Activated naive CD8-positive, alpha-beta T cell treated with anti-CD3 and anti-CD28 coated beads, Interleukin-2, amount 10 ng/mL, durations not matched to agents 7 days and 5 days (primary cell): ENCODE data around the gene MLYCD. TPM values are rescaled to one million over a fixed set of nuclear protein-coding genes. Genes with fewer than 3 reads are reported as not detected.
"Not testable (repeated sequence)": the region's sequence is repeated elsewhere in the genome, so short reads cannot be mapped to it uniquely, and the experiment has no call there.

Source experiments
- ATAC-seq: fragments of 150-1000 bp; cut with Tn5 transposase; one replicate; pipeline ENCODE4 v1.10.0; 2021; ENCODE audit warnings: low read depth, moderate library complexity
- POLR2A ChIA-PET: fragments of 350-600 bp; sonication (Branson Sonifier 250); formaldehyde crosslinking; loops from one replicate; lab custom pipeline; 2021; ENCODE audit warnings: antibody characterized with exemption; lab: Charles Lee
- DNase-seq: peaks from one replicate; pipeline ENCODE4 v3.0.0; 2021
- H3K27ac Mint-ChIP-seq: one replicate; pipeline ENCODE4 v1.8.0; 2022; ENCODE audit warnings: mild to moderate bottlenecking, mixed read lengths
- H3K27me3 Mint-ChIP-seq: one replicate; pipeline ENCODE4 v1.8.0; 2022; ENCODE audit warnings: mild to moderate bottlenecking, moderate library complexity, mixed read lengths
- H3K36me3 Mint-ChIP-seq: one replicate; pipeline ENCODE4 v1.8.0; 2021; ENCODE audit warnings: mild to moderate bottlenecking, mixed read lengths
- H3K4me1 Mint-ChIP-seq: one replicate; pipeline ENCODE4 v1.8.0; 2021; ENCODE audit warnings: mixed read lengths
- H3K4me3 Mint-ChIP-seq: one replicate; pipeline ENCODE4 v1.8.0; 2022; ENCODE audit warnings: mild to moderate bottlenecking, moderate library complexity, mixed read lengths
- H3K9me3 Mint-ChIP-seq: one replicate; pipeline ENCODE4 v1.8.0; 2021; ENCODE audit warnings: mixed read lengths
- total RNA-seq, 2 experiments: library from RNA; stranded (reverse); gene quantifications; one replicate each; pipeline ENCODE4 v1.2.3, GENCODE V29; 2021

MLYCD gene
- total RNA-seq, 2 experiments from 2014 or later: 6.1 to 7.0 TPM

- Mint-ChIP-seq H3K4me3 (no peak overlapping the region), H3K36me3 (no peaks in the 10 kb centered on the region), H3K27ac (no peak overlapping the region), H3K27me3 (no peaks in the 10 kb centered on the region), H3K4me1 (peaks cover 5% of the 10 kb centered on the region), H3K9me3 (no peaks in the 10 kb centered on the region)
- ATAC-seq (no peak), DNase-seq (no peak)
- POLR2A ChIA-PET: no interaction called here
These were observed 35.7 kb downstream of the MLYCD start for GRCh38 chr16:83934684-83934977.

GRCh38 chr16:83935005-83935857 lies 36.3 kb downstream of the MLYCD start:
- no peaks in the 10 kb centered on the region for H3K36me3 Mint-ChIP-seq
- H3K27ac Mint-ChIP-seq: no peak overlapping the region
- POLR2A ChIA-PET: no interaction called here
- no peaks in the 10 kb centered on the region for H3K9me3 Mint-ChIP-seq
- ATAC-seq (no peak), DNase-seq (no peak)
- H3K27me3 Mint-ChIP-seq: no peaks in the 10 kb centered on the region
- no peak overlapping the region for H3K4me3 Mint-ChIP-seq
- peaks cover 6% of the 10 kb centered on the region for H3K4me1 Mint-ChIP-seq

GRCh38 chr16:83935858-83936255 lies 36.9 kb downstream of the MLYCD start:
- ATAC-seq: no peak
- POLR2A ChIA-PET: no interaction called here
- H3K4me1 Mint-ChIP-seq: peaks cover 6% of the 10 kb centered on the region
- no peak overlapping the region for H3K4me3 Mint-ChIP-seq
- no peaks in the 10 kb centered on the region for H3K36me3 Mint-ChIP-seq
- H3K27ac Mint-ChIP-seq: no peak overlapping the region
- H3K9me3 Mint-ChIP-seq: no peaks in the 10 kb centered on the region
- no peaks in the 10 kb centered on the region for H3K27me3 Mint-ChIP-seq
- no peak for DNase-seq

- H3K27me3 Mint-ChIP-seq: no peaks in the 10 kb centered on the region
These were observed 37.8 kb downstream of the MLYCD start for GRCh38 chr16:83936581-83937165.

GRCh38 chr16:83937267-83937666 lies 38.4 kb downstream of the MLYCD start:
- H3K9me3 Mint-ChIP-seq: no peaks in the 10 kb centered on the region
- no peaks in the 10 kb centered on the region for H3K36me3 Mint-ChIP-seq
- H3K4me3 Mint-ChIP-seq: no peak overlapping the region
- H3K4me1 Mint-ChIP-seq: peaks cover 6% of the 10 kb centered on the region
- ATAC-seq (no peak), DNase-seq (no peak)
- POLR2A ChIA-PET: no interaction called here
- no peaks in the 10 kb centered on the region for H3K27me3 Mint-ChIP-seq
- H3K27ac Mint-ChIP-seq: no peak overlapping the region

More at GRCh38 chr16:83936581-83937165, 37.8 kb downstream of the MLYCD start:
- Mint-ChIP-seq H3K4me3 (no peak overlapping the region), H3K27ac (no peak overlapping the region), H3K9me3 (no peaks in the 10 kb centered on the region), H3K4me1 (peaks cover 6% of the 10 kb centered on the region), H3K36me3 (no peaks in the 10 kb centered on the region)
- POLR2A ChIA-PET: no interaction called here
- DNase-seq (no peak), ATAC-seq (no peak)

GRCh38 chr16:83937922-83938885 lies 39.3 kb downstream of the MLYCD start:
- POLR2A ChIA-PET: no interaction called here
- no peak overlapping the region for H3K4me3 Mint-ChIP-seq
- peaks cover 6% of the 10 kb centered on the region for H3K4me1 Mint-ChIP-seq
- no peaks in the 10 kb centered on the region for H3K9me3 Mint-ChIP-seq
- ATAC-seq: no peak
- no peak overlapping the region for H3K27ac Mint-ChIP-seq
- no peaks in the 10 kb centered on the region for H3K36me3 Mint-ChIP-seq
- no peaks in the 10 kb centered on the region for H3K27me3 Mint-ChIP-seq
- DNase-seq: no peak

GRCh38 chr16:83939266-83939855 lies 40.4 kb downstream of the MLYCD start:
- Mint-ChIP-seq H3K27me3 (no peaks in the 10 kb centered on the region), H3K27ac (peak overlapping the region; percentile 64), H3K4me1 (peaks cover 6% of the 10 kb centered on the region), H3K4me3 (no peak overlapping the region), H3K9me3 (no peaks in the 10 kb centered on the region), H3K36me3 (no peaks in the 10 kb centered on the region)
- DNase-seq (no peak), ATAC-seq (no peak)
- POLR2A ChIA-PET: no interaction called here

- no peak for DNase-seq
- Mint-ChIP-seq H3K4me3 (no peak overlapping the region), H3K4me1 (peaks cover 6% of the 10 kb centered on the region), H3K36me3 (no peaks in the 10 kb centered on the region), H3K9me3 (no peaks in the 10 kb centered on the region), H3K27me3 (no peaks in the 10 kb centered on the region), H3K27ac (no peak overlapping the region)
- POLR2A ChIA-PET: no interaction called here
- ATAC-seq: no peak
These were observed 41.2 kb downstream of the MLYCD start for GRCh38 chr16:83940119-83940518.

GRCh38 chr16:83940630-83941378 lies 41.9 kb downstream of the MLYCD start:
- POLR2A ChIA-PET: no interaction called here
- no peak for DNase-seq
- Mint-ChIP-seq H3K4me1 (peaks cover 6% of the 10 kb centered on the region), H3K9me3 (no peaks in the 10 kb centered on the region), H3K27me3 (no peaks in the 10 kb centered on the region), H3K36me3 (no peaks in the 10 kb centered on the region), H3K27ac (no peak overlapping the region), H3K4me3 (no peak overlapping the region)
- no peak for ATAC-seq

GRCh38 chr16:83941546-83941945 lies 42.6 kb downstream of the MLYCD start:
- not testable (repeated sequence) for H3K4me3 Mint-ChIP-seq, H3K36me3 Mint-ChIP-seq, H3K27me3 Mint-ChIP-seq, DNase-seq, H3K27ac Mint-ChIP-seq, H3K4me1 Mint-ChIP-seq, ATAC-seq, H3K9me3 Mint-ChIP-seq
- POLR2A ChIA-PET: interaction anchor here (0.7 kb wide), 1 partner anchor 126 kb away, joined by 7 read pairs; no protein-coding TSS in a partner anchor

GRCh38 chr16:83942074-83942473 lies 43.2 kb downstream of the MLYCD start:
- Mint-ChIP-seq H3K27ac (no peak overlapping the region), H3K9me3 (no peaks in the 10 kb centered on the region), H3K4me1 (peaks cover 5% of the 10 kb centered on the region), H3K4me3 (no peak overlapping the region), H3K27me3 (no peaks in the 10 kb centered on the region), H3K36me3 (no peaks in the 10 kb centered on the region)
- DNase-seq (no peak), ATAC-seq (no peak)
- POLR2A ChIA-PET: interaction anchor here (0.7 kb wide), 1 partner anchor 126 kb away, joined by 7 read pairs; no protein-coding TSS in a partner anchor

GRCh38 chr16:83942815-83943515 lies 44.0 kb downstream of the MLYCD start:
- Mint-ChIP-seq H3K27ac (no peak overlapping the region), H3K4me3 (no peak overlapping the region), H3K9me3 (no peaks in the 10 kb centered on the region), H3K36me3 (no peaks in the 10 kb centered on the region), H3K4me1 (peaks cover 5% of the 10 kb centered on the region), H3K27me3 (no peaks in the 10 kb centered on the region)
- DNase-seq: no peak
- no peak for ATAC-seq
- POLR2A ChIA-PET: no interaction called here
